Esophagus muscularis mucosa (tissue), 4 donors: ENCODE measurements around the gene MFSD11.

Experiments used
- CTCF ChIP-seq, 3 experiments: fragments of 200-600 bp in 2 of 3; fragments of 450-650 bp in 1 of 3; sonication (generic) in 2 of 3; IDR thresholded peaks; one replicate each; pipeline ENCODE4 v1.5.1; 2017 to 2019; ENCODE audit warnings: antibody characterized with exemption in 3 of 3, mild to moderate bottlenecking in 2 of 3, moderate library complexity in 1 of 3
- EP300 ChIP-seq: sonication (generic); formaldehyde crosslinking; IDR thresholded peaks from one replicate; pipeline ENCODE4 v1.6.1; 2017; ENCODE audit warnings: antibody characterized with exemption
- POLR2A ChIP-seq: fragments of 450-650 bp; IDR thresholded peaks from one replicate; pipeline ENCODE4 v1.6.1; 2017; ENCODE audit warnings: antibody characterized with exemption, moderate library complexity, mild to moderate bottlenecking, low read depth

DNA sequence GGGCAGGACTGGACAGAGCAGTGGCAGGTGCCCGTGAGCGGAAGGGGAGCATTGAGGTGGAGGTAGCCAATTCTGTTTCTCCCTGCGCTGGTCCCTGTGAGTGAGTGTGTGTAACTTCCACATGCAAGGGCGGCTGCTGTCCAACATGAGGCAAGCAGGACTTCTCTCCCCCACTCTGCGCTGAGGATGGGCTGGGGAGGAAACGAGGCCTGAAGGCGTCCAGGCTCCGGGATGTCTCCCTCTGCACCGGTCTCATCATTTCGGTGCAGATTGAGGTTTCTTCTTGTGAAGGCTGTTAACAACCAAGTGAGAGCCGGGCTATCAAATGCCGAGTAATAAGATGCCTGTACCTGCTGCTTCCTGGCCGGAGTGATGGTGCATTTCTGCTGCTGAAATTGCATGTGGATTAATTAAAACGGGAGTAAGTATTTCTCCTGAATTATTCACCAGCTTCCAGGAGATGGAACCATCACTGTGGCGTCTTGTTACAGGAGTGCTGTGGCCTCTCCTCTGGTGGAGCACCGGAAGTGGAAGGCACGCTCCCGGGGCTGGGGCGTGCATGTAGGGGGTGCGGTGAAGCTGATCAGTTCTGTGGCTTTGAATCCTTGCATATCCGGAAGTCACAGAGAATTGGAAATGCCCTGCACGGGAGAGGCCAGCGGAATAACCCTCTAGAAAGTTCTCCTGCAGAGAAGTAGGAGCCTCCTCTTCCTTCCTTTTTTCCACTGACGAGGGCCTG, 88.6 kb downstream of the MFSD11 start:
- TF ChIP-seq EP300 (no peak), POLR2A (no peak), CTCF (IDR thresholded peaks at IDR 0.05) (no peak)
